ENCODE data around the gene TMEM271.

GRCh38 chr4:560061-560460, 16.0 kb downstream of the TMEM271 start:
- TF ChIP-seq POLR2AphosphoS5 (IDR thresholded peaks at IDR 0.05; ENCODE audit: low read depth, low read length) (no peak), POLR2A (IDR thresholded peaks at IDR 0.05; ENCODE audit: low read depth, low read length) (no peak)
